Mesendoderm (in vitro differentiated cells): ENCODE results near the gene GNG12.
A peak's percentile ranks its signal among the peaks of the same experiment; 100 is the strongest.

Experiments used
- DNase-seq: peaks from one replicate; pipeline ENCODE4 v3.0.0; 2013
- H2AK5ac ChIP-seq: 2 replicates; pipeline ENCODE4 v1.6.1; 2013; ENCODE audit warnings: low read length, inconsistent platforms
- H2BK120ac ChIP-seq: 2 replicates; pipeline ENCODE4 v1.6.1; 2013; ENCODE audit warnings: low read depth, mild to moderate bottlenecking, low read length, moderate library complexity, mixed read lengths
- H2BK15ac ChIP-seq: replicated peaks from 2 replicates; pipeline ENCODE4 v1.6.1; 2013; ENCODE audit warnings: low read depth, mild to moderate bottlenecking, moderate library complexity
- H2BK5ac ChIP-seq: 2 replicates; pipeline ENCODE4 v1.6.1; 2013; ENCODE audit warnings: low read length, inconsistent platforms
- H3K18ac ChIP-seq: 2 replicates; pipeline ENCODE4 v1.6.1; 2013; ENCODE audit warnings: mild to moderate bottlenecking, low read length, mixed read lengths
- H3K23ac ChIP-seq: one replicate; pipeline ENCODE4 v1.6.1; 2013; ENCODE audit warnings: low read length
- H3K27ac ChIP-seq: 2 replicates; pipeline ENCODE4 v1.5.1; 2013; ENCODE audit warnings: low read depth, mild to moderate bottlenecking, inconsistent platforms, low read length, moderate library complexity
- H3K27me3 ChIP-seq: 2 replicates; pipeline ENCODE4 v1.6.1; 2013; ENCODE audit warnings: low read length, control low read depth, mild to moderate bottlenecking, inconsistent platforms; ENCODE audit not compliant: insufficient read depth, poor library complexity
- H3K36me3 ChIP-seq: 2 replicates; pipeline ENCODE4 v1.6.1; 2013; ENCODE audit warnings: low read length, inconsistent platforms; ENCODE audit not compliant: control insufficient read depth, insufficient read depth
- H3K4ac ChIP-seq: one replicate; pipeline ENCODE4 v1.6.1; 2013; ENCODE audit warnings: low read depth, mild to moderate bottlenecking, low read length, moderate library complexity
- H3K4me1 ChIP-seq: 2 replicates; pipeline ENCODE4 v1.6.1; 2013; ENCODE audit warnings: low read depth, low read length, inconsistent platforms; ENCODE audit not compliant: control insufficient read depth
- H3K4me2 ChIP-seq: 2 replicates; pipeline ENCODE4 v1.6.1; 2013; ENCODE audit warnings: low read length
- H3K4me3 ChIP-seq: 2 replicates; pipeline ENCODE4 v1.5.1; 2013; ENCODE audit warnings: mild to moderate bottlenecking, low read length
- H3K56ac ChIP-seq: one replicate; pipeline ENCODE4 v1.6.1; 2013; ENCODE audit warnings: low read length
- H3K79me1 ChIP-seq: 2 replicates; pipeline ENCODE4 v1.6.1; 2013; ENCODE audit warnings: low read length, inconsistent platforms
- H3K79me2 ChIP-seq: 2 replicates; pipeline ENCODE4 v1.6.1; 2013; ENCODE audit warnings: mild to moderate bottlenecking, low read length; ENCODE audit not compliant: control insufficient read depth, insufficient read depth
- H3K9ac ChIP-seq: 2 replicates; pipeline ENCODE4 v1.6.1; 2013; ENCODE audit warnings: low read length, inconsistent platforms
- H4K5ac ChIP-seq: one replicate; pipeline ENCODE4 v1.6.1; 2013; ENCODE audit warnings: low read length
- H4K8ac ChIP-seq: one replicate; pipeline ENCODE4 v1.6.1; 2013; ENCODE audit warnings: low read depth, mild to moderate bottlenecking, control low read depth, low read length, moderate library complexity
- WGBS: extraction: QIAGEN DNeasy Blood & Tissue Kit; methylation state at CpG from one replicate; pipeline ENCODE4 v1.1.7; 2013; ENCODE audit warnings: low lambda C conversion rate, missing lambda C conversion rate; ENCODE audit not compliant: insufficient coverage; ENCODE audit errors: extremely low coverage; 5-methylcytosine and 5-hydroxymethylcytosine counted together

Gene GNG12

GRCh38 chr1:67691712-67692111, 141.6 kb downstream of the GNG12 start:
- Histone ChIP-seq H2BK5ac (no peak overlapping the region), H3K18ac (no peak overlapping the region), H2AK5ac (no peak overlapping the region), H3K23ac (no peak overlapping the region), H3K27ac (no peak overlapping the region), H2BK15ac (no peak overlapping the region), H3K27me3 (no peaks in the 10 kb centered on the region), H2BK120ac (no peak overlapping the region), H4K8ac (no peak overlapping the region), H3K4me2 (no peak overlapping the region), H3K9ac (no peak overlapping the region), H3K4me1 (peaks cover 10% of the 10 kb centered on the region), H3K4ac (no peak overlapping the region), H3K56ac (no peak overlapping the region), H3K79me2 (peaks cover 6% of the 10 kb centered on the region), H3K36me3 (no peaks in the 10 kb centered on the region), H3K4me3 (no peak overlapping the region), H3K79me1 (peaks cover 3% of the 10 kb centered on the region), H4K5ac (no peak overlapping the region)
- DNase-seq = no peak

DNA sequence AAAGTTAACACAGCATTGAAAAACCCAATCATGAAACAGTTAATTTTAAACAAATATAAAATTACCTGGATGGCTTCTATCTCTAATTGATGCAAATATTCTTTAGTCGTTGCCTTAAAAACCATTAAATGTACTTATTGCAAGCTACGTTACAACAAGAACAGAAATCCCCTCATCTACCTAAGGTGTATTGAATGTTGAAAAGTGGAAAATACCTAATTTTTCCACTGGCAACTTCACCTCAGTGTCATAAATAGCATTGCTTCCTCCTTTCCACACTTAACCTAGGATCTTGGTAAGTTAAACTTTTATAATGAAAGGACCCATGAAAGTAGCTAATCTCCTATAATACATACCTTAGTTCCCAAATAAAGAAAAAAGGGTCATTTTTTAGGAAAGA, 142.9 kb downstream of the GNG12 start:
- no peak overlapping the region for H4K5ac ChIP-seq
- no peak overlapping the region for H3K4ac ChIP-seq
- H3K9ac ChIP-seq = no peak overlapping the region
- H4K8ac ChIP-seq = no peak overlapping the region
- H2BK120ac ChIP-seq = no peak overlapping the region
- no peaks in the 10 kb centered on the region for H3K27me3 ChIP-seq
- WGBS = no CpG with 5 or more reads among the region's 2 CpGs
- no peak overlapping the region for H3K56ac ChIP-seq
- no peak overlapping the region for H3K4me3 ChIP-seq
- peaks cover 4% of the 10 kb centered on the region for H3K79me1 ChIP-seq
- H2AK5ac ChIP-seq = no peak overlapping the region
- DNase-seq = no peak
- no peak overlapping the region for H2BK5ac ChIP-seq
- no peak overlapping the region for H3K23ac ChIP-seq
- no peak overlapping the region for H3K18ac ChIP-seq
- H3K4me1 ChIP-seq = peaks cover 10% of the 10 kb centered on the region
- no peak overlapping the region for H2BK15ac ChIP-seq
- peaks cover 18% of the 10 kb centered on the region for H3K79me2 ChIP-seq
- H3K36me3 ChIP-seq = no peaks in the 10 kb centered on the region
- no peak overlapping the region for H3K4me2 ChIP-seq
- no peak overlapping the region for H3K27ac ChIP-seq

DNA sequence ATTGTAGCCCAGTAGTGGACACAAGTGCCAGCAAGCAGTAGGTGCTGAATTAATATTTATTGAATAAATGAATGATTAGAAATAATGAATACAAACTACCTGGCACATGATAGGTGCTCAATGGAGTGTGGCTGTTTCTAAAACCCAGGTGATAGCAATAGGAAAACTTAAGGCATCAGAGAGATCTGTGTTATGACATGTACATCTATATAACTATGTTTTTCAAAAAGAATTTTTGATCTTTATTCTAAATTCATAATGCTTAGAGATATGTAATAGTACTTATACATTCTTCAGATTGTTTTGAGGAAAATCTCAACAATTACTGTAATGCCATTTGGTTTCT, 143.3 kb downstream of the GNG12 start:
- H3K9ac ChIP-seq = no peak overlapping the region
- H4K5ac ChIP-seq = no peak overlapping the region
- no peak overlapping the region for H2BK120ac ChIP-seq
- H3K79me2 ChIP-seq = peaks cover 20% of the 10 kb centered on the region
- peaks cover 10% of the 10 kb centered on the region for H3K4me1 ChIP-seq
- no peak overlapping the region for H3K18ac ChIP-seq
- no peak overlapping the region for H3K4me3 ChIP-seq
- no peak overlapping the region for H4K8ac ChIP-seq
- H3K23ac ChIP-seq = no peak overlapping the region
- no peak overlapping the region for H3K56ac ChIP-seq
- no peak overlapping the region for H3K27ac ChIP-seq
- no peaks in the 10 kb centered on the region for H3K36me3 ChIP-seq
- H3K4me2 ChIP-seq = no peak overlapping the region
- no peak overlapping the region for H2AK5ac ChIP-seq
- no peaks in the 10 kb centered on the region for H3K27me3 ChIP-seq
- H2BK5ac ChIP-seq = no peak overlapping the region
- no peak for DNase-seq
- no peak overlapping the region for H2BK15ac ChIP-seq
- H3K4ac ChIP-seq = no peak overlapping the region
- H3K79me1 ChIP-seq = peaks cover 4% of the 10 kb centered on the region

- H2BK15ac ChIP-seq = no peak overlapping the region
- no CpG with 5 or more reads among the region's 3 CpGs for WGBS
- H3K4me3 ChIP-seq = no peak overlapping the region
- no peak overlapping the region for H3K9ac ChIP-seq
- no peak overlapping the region for H2BK5ac ChIP-seq
- H3K18ac ChIP-seq = no peak overlapping the region
- no peak overlapping the region for H4K8ac ChIP-seq
- H3K79me1 ChIP-seq = peaks cover 4% of the 10 kb centered on the region
- peak overlapping the region; percentile 26 for H3K27ac ChIP-seq
- no peak overlapping the region for H3K4ac ChIP-seq
- H4K5ac ChIP-seq = no peak overlapping the region
- no peak overlapping the region for H2AK5ac ChIP-seq
- no peak overlapping the region for H3K23ac ChIP-seq
- H3K4me1 ChIP-seq = peaks cover 10% of the 10 kb centered on the region
- no peak overlapping the region for H3K56ac ChIP-seq
- no peak overlapping the region for H3K4me2 ChIP-seq
- no peaks in the 10 kb centered on the region for H3K36me3 ChIP-seq
- no peaks in the 10 kb centered on the region for H3K27me3 ChIP-seq
- no peak overlapping the region for H2BK120ac ChIP-seq
- DNase-seq = no peak
- H3K79me2 ChIP-seq = peaks cover 20% of the 10 kb centered on the region
Observed at GRCh38 chr1:67689267-67690017, 143.8 kb downstream of the GNG12 start.

GRCh38 chr1:67688526-67689219, 144.6 kb downstream of the GNG12 start:
- no CpG with 5 or more reads among the region's 3 CpGs for WGBS
- H3K27me3 ChIP-seq = no peaks in the 10 kb centered on the region

More at GRCh38 chr1:67688526-67689219, 144.6 kb downstream of the GNG12 start:
- Histone ChIP-seq H2BK5ac (no peak overlapping the region), H4K8ac (no peak overlapping the region), H2BK120ac (no peak overlapping the region), H3K79me2 (peaks cover 20% of the 10 kb centered on the region), H3K56ac (no peak overlapping the region), H3K9ac (peak overlapping the region; percentile 14), H2BK15ac (no peak overlapping the region), H3K27ac (peak overlapping the region; percentile 56), H3K4me1 (peaks cover 10% of the 10 kb centered on the region), H2AK5ac (no peak overlapping the region), H3K36me3 (no peaks in the 10 kb centered on the region), H3K4me2 (no peak overlapping the region), H4K5ac (no peak overlapping the region), H3K4ac (no peak overlapping the region), H3K23ac (no peak overlapping the region), H3K79me1 (peaks cover 4% of the 10 kb centered on the region), H3K4me3 (no peak overlapping the region), H3K18ac (no peak overlapping the region)
- DNase-seq = peak; percentile 93
